HUES48 (cell line): ENCODE data around the gene CTNNA3.
"Not testable (repeated sequence)": the region's sequence is repeated elsewhere in the genome, so short reads cannot be mapped to it uniquely, and the experiment has no call there.

Experiments
- H3K27ac ChIP-seq: one replicate; pipeline ENCODE4 v1.7.0; 2013; ENCODE audit warnings: low read depth, low read length, inconsistent platforms
- H3K27me3 ChIP-seq: 2 replicates; pipeline ENCODE4 v1.6.1; 2013; ENCODE audit warnings: mild to moderate bottlenecking, low read length; ENCODE audit not compliant: control insufficient read depth, insufficient read depth
- H3K36me3 ChIP-seq: 2 replicates; pipeline ENCODE4 v1.6.1; 2013; ENCODE audit warnings: low read length; ENCODE audit not compliant: control insufficient read depth, insufficient read depth
- H3K4me1 ChIP-seq: 2 replicates; pipeline ENCODE4 v1.6.1; 2013; ENCODE audit warnings: mild to moderate bottlenecking, low read length; ENCODE audit not compliant: control insufficient read depth, insufficient read depth
- H3K4me3 ChIP-seq: 2 replicates; pipeline ENCODE4 v1.5.1; 2013; ENCODE audit warnings: mild to moderate bottlenecking, low read depth, low read length
- H3K9ac ChIP-seq: 2 replicates; pipeline ENCODE4 v1.6.1; 2013; ENCODE audit warnings: mild to moderate bottlenecking, low read depth, low read length, moderate library complexity
- H3K9me3 ChIP-seq: 2 replicates; pipeline ENCODE4 v1.6.1; 2013; ENCODE audit warnings: low read length; ENCODE audit not compliant: control insufficient read depth, insufficient read depth

The CTNNA3 gene

GRCh38 chr10:67550046-67550445, 145.9 kb downstream of the CTNNA3 start:
- H3K36me3 ChIP-seq, result no peaks in the 10 kb centered on the region
- no peaks in the 10 kb centered on the region for H3K4me1 ChIP-seq
- no peak overlapping the region for H3K27ac ChIP-seq
- no peak overlapping the region for H3K9ac ChIP-seq
- no peak overlapping the region for H3K4me3 ChIP-seq
- H3K9me3 ChIP-seq, result no peaks in the 10 kb centered on the region
- H3K27me3 ChIP-seq, result no peaks in the 10 kb centered on the region

GRCh38 chr10:67549390-67549789, 146.6 kb downstream of the CTNNA3 start:
- Histone ChIP-seq H3K27me3 (no peaks in the 10 kb centered on the region), H3K4me3 (no peak overlapping the region), H3K27ac (no peak overlapping the region), H3K36me3 (no peaks in the 10 kb centered on the region), H3K4me1 (no peaks in the 10 kb centered on the region), H3K9ac (no peak overlapping the region), H3K9me3 (no peaks in the 10 kb centered on the region)

GRCh38 chr10:67541411-67541810, 154.6 kb downstream of the CTNNA3 start:
- no peaks in the 10 kb centered on the region for H3K36me3 ChIP-seq
- no peaks in the 10 kb centered on the region for H3K4me1 ChIP-seq
- no peaks in the 10 kb centered on the region for H3K9me3 ChIP-seq
- H3K4me3 ChIP-seq, result no peak overlapping the region
- no peak overlapping the region for H3K9ac ChIP-seq
- no peak overlapping the region for H3K27ac ChIP-seq
- H3K27me3 ChIP-seq, result no peaks in the 10 kb centered on the region

GRCh38 chr10:67539312-67539711, 156.7 kb downstream of the CTNNA3 start:
- Histone ChIP-seq H3K9ac (no peak overlapping the region), H3K4me1 (no peaks in the 10 kb centered on the region), H3K4me3 (no peak overlapping the region), H3K27ac (no peak overlapping the region), H3K9me3 (no peaks in the 10 kb centered on the region), H3K36me3 (no peaks in the 10 kb centered on the region), H3K27me3 (no peaks in the 10 kb centered on the region)

GRCh38 chr10:67537906-67538305, 158.1 kb downstream of the CTNNA3 start:
- Histone ChIP-seq H3K4me1 (no peaks in the 10 kb centered on the region), H3K27ac (no peak overlapping the region), H3K9ac (no peak overlapping the region), H3K36me3 (no peaks in the 10 kb centered on the region), H3K9me3 (no peaks in the 10 kb centered on the region), H3K4me3 (no peak overlapping the region), H3K27me3 (no peaks in the 10 kb centered on the region)

- H3K36me3 ChIP-seq, result no peaks in the 10 kb centered on the region
- no peak overlapping the region for H3K9ac ChIP-seq
- no peaks in the 10 kb centered on the region for H3K27me3 ChIP-seq
- H3K9me3 ChIP-seq, result no peaks in the 10 kb centered on the region; the same call in none of the 2 replicates
- H3K4me1 ChIP-seq, result no peaks in the 10 kb centered on the region
- no peak overlapping the region for H3K4me3 ChIP-seq
- no peak overlapping the region for H3K27ac ChIP-seq
These were observed 162.6 kb downstream of the CTNNA3 start for GRCh38 chr10:67533376-67533775.

GRCh38 chr10:67530990-67531389, 165.0 kb downstream of the CTNNA3 start:
- H3K27ac ChIP-seq, H3K27me3 ChIP-seq, H3K9ac ChIP-seq, H3K4me3 ChIP-seq, H3K4me1 ChIP-seq, H3K9me3 ChIP-seq, H3K36me3 ChIP-seq: not testable (repeated sequence)

GRCh38 chr10:67527351-67527750, 168.6 kb downstream of the CTNNA3 start:
- Histone ChIP-seq H3K4me3 (no peak overlapping the region), H3K36me3 (no peaks in the 10 kb centered on the region), H3K9me3 (no peaks in the 10 kb centered on the region; the same call in none of the 2 replicates), H3K4me1 (no peaks in the 10 kb centered on the region), H3K27ac (no peak overlapping the region), H3K27me3 (no peaks in the 10 kb centered on the region), H3K9ac (no peak overlapping the region)

GRCh38 chr10:67521546-67521945, 174.4 kb downstream of the CTNNA3 start:
- H3K36me3 ChIP-seq, result no peaks in the 10 kb centered on the region
- H3K9me3 ChIP-seq, result no peaks in the 10 kb centered on the region
- no peak overlapping the region for H3K27ac ChIP-seq
- H3K9ac ChIP-seq, result no peak overlapping the region
- H3K4me3 ChIP-seq, result no peak overlapping the region
- H3K4me1 ChIP-seq, result no peaks in the 10 kb centered on the region
- H3K27me3 ChIP-seq, result no peaks in the 10 kb centered on the region

GRCh38 chr10:67520924-67521520, 175.0 kb downstream of the CTNNA3 start:
- Histone ChIP-seq H3K27ac (no peak overlapping the region), H3K9me3 (no peaks in the 10 kb centered on the region), H3K27me3 (no peaks in the 10 kb centered on the region), H3K36me3 (no peaks in the 10 kb centered on the region), H3K4me1 (no peaks in the 10 kb centered on the region), H3K4me3 (no peak overlapping the region), H3K9ac (no peak overlapping the region)

GRCh38 chr10:67519434-67519833, 176.6 kb downstream of the CTNNA3 start:
- H3K4me3 ChIP-seq, result no peak overlapping the region
- no peaks in the 10 kb centered on the region for H3K9me3 ChIP-seq
- H3K4me1 ChIP-seq, result peaks cover 6% of the 10 kb centered on the region; the same call in 1 of the 2 replicates
- no peaks in the 10 kb centered on the region for H3K27me3 ChIP-seq
- H3K36me3 ChIP-seq, result no peaks in the 10 kb centered on the region
- no peak overlapping the region for H3K27ac ChIP-seq
- H3K9ac ChIP-seq, result no peak overlapping the region
